Mammary epithelial cell (primary cell): ENCODE results near the gene TCEAL4.

Experiments used
- CTCF ChIP-seq, 2 donors: IDR thresholded peaks in 1 of 2; conservative IDR thresholded peaks in 1 of 2; 2 replicates each; pipeline ENCODE4 v1.5.1; 2011 to 2012; ENCODE audit warnings: inconsistent platforms in 2 of 2, low read length in 2 of 2, mild to moderate bottlenecking in 2 of 2, control low read depth in 1 of 2, low read depth in 1 of 2; ENCODE audit not compliant: insufficient read depth in 1 of 2; ENCODE audit errors: extremely low read depth in 1 of 2
- EZH2 ChIP-seq: IDR thresholded peaks from 2 replicates; pipeline ENCODE4 v1.6.1; 2012; ENCODE audit warnings: low read length, inconsistent platforms, borderline replicate concordance

GRCh38 chrX:103573202-103573601 is 12.1 kb upstream of the TCEAL4 start:
- TF ChIP-seq EZH2 (no peak), CTCF (conservative IDR thresholded peaks at IDR 0.05 in 1 of 2, IDR thresholded peaks at IDR 0.05 in 1 of 2; ENCODE audit: extremely low read depth in 1 of 2, insufficient read depth in 1 of 2, low read depth in 1 of 2, low read length in 2 of 2) (no peak)
